ENCODE data around the gene POFUT1. TPM values are rescaled to one million over a fixed set of nuclear protein-coding genes. Genes with fewer than 3 reads are reported as not detected.

The POFUT1 gene
- total and polyA plus RNA-seq, 11 donors: 12.0 to 48.5 (median 27.3) TPM

- Histone ChIP-seq H3K4me1 (peaks cover 2 to 42% (median 26%) of the 10 kb centered on the region in 12 donors), H3K36me3 (peaks cover 0 to 86% (median 76%) of the 10 kb centered on the region in 9 donors), H3K27me3 (no peaks in the 10 kb centered on the region), H3K9me3 (no peaks in the 10 kb centered on the region), H3K4me3 (no peak overlapping the region), H3K27ac (no peak overlapping the region)
- intact Hi-C loops (cut with DNase I): no loop called here
- no peak for TF ChIP-seq POLR2A (IDR thresholded peaks at IDR 0.05)
- no peak for TF ChIP-seq CTCF (IDR thresholded peaks at IDR 0.05)
- ATAC-seq (no peak), DNase-seq (no peak)
- WGBS, 4 donors: 67 to 77% (median 73%) methylated on average over 3 to 4 of the region's 4 CpGs
Measured at GRCh38 chr20:32199006-32199405, 8.7 kb upstream of the POFUT1 start.

- DNase-seq: no peak
- 76 to 83% (median 79%) methylated on average over 4 of the region's 4 CpGs for WGBS, 4 donors
- Histone ChIP-seq H3K36me3 (peaks cover 0 to 68% (median 55%) of the 10 kb centered on the region in 9 donors), H3K4me1 (peaks cover 10 to 60% (median 43%) of the 10 kb centered on the region in 12 donors), H3K9me3 (no peaks in the 10 kb centered on the region), H3K27me3 (no peaks in the 10 kb centered on the region), H3K27ac (peak overlapping the region in 10 of 12 donors; percentile 0 to 55 (median 36)), H3K4me3 (no peak overlapping the region)
- intact Hi-C loops (cut with DNase I): loop anchor here in 2 of 10 donors (5.0 to 10.0 kb wide), 2 partner anchors 153 to 156 kb away; partner anchors contain the start of gene ASXL1 (in 2 of the 2)
- no peak for TF ChIP-seq CTCF (IDR thresholded peaks at IDR 0.05)
- no peak for TF ChIP-seq POLR2A (IDR thresholded peaks at IDR 0.05)
- no peak for ATAC-seq
Measured at GRCh38 chr20:32201296-32201976, 6.2 kb upstream of the POFUT1 start.

GRCh38 chr20:32201977-32202363 is 5.7 kb upstream of the POFUT1 start:
- H3K4me3 ChIP-seq: no peak overlapping the region
- no peaks in the 10 kb centered on the region for H3K27me3 ChIP-seq
- H3K27ac ChIP-seq: peak overlapping the region in 9 of 12 donors; percentile 0 to 55 (median 48)
- 48 to 63% (median 57%) methylated on average over 8 of the region's 8 CpGs for WGBS, 4 donors
- H3K4me1 ChIP-seq: peaks cover 10 to 65% (median 48%) of the 10 kb centered on the region in 12 donors
- ATAC-seq: no peak
- no peaks in the 10 kb centered on the region for H3K9me3 ChIP-seq
- peaks cover 0 to 63% (median 50%) of the 10 kb centered on the region in 9 donors for H3K36me3 ChIP-seq
- no peak for TF ChIP-seq POLR2A (IDR thresholded peaks at IDR 0.05)
- no peak for TF ChIP-seq CTCF (IDR thresholded peaks at IDR 0.05)
- no peak for DNase-seq
- intact Hi-C loops (cut with DNase I): loop anchor here in 2 of 10 donors (5.0 to 10.0 kb wide), 2 partner anchors 153 to 155 kb away; partner anchors contain the start of gene ASXL1 (in 2 of the 2)

- H3K9me3 ChIP-seq: no peaks in the 10 kb centered on the region
- no peak for TF ChIP-seq POLR2A (IDR thresholded peaks at IDR 0.05)
- no peak for TF ChIP-seq CTCF (IDR thresholded peaks at IDR 0.05)
- H3K27ac ChIP-seq: peak overlapping the region in 11 of 12 donors; percentile 67 to 99 (median 93)
- H3K4me1 ChIP-seq: peaks cover 10 to 70% (median 55%) of the 10 kb centered on the region in 12 donors
- no peaks in the 10 kb centered on the region for H3K27me3 ChIP-seq
- H3K36me3 ChIP-seq: peaks cover 0 to 47% (median 34%) of the 10 kb centered on the region in 9 donors
- ATAC-seq (no peak), DNase-seq (no peak)
- H3K4me3 ChIP-seq: no peak overlapping the region
- intact Hi-C loops (cut with DNase I): loop anchor here in 2 of 10 donors (5.0 to 10.0 kb wide), 2 partner anchors 151 to 154 kb away; partner anchors contain the start of gene ASXL1 (in 2 of the 2)
- 53 to 66% (median 63%) methylated on average over 11 of the region's 11 CpGs for WGBS, 4 donors
Measured at GRCh38 chr20:32203356-32204204, 4.1 kb upstream of the POFUT1 start.

Data from heart left ventricle (tissue), 16 donors.